HG03432 (cell line): ENCODE results near the gene MT1M.
A peak's percentile ranks its signal among the peaks of the same experiment; 100 is the strongest.
"Not testable (repeated sequence)": the region's sequence is repeated elsewhere in the genome, so short reads cannot be mapped to it uniquely, and the experiment has no call there.

Experiments used
- ATAC-seq: cut with Tn5 transposase; IDR thresholded peaks from one replicate; pipeline ENCODE4 v1.9.1; 2021; ENCODE audit warnings: mild to moderate bottlenecking, moderate library complexity; ENCODE audit not compliant: unreplicated experiment

Gene MT1M

DNA sequence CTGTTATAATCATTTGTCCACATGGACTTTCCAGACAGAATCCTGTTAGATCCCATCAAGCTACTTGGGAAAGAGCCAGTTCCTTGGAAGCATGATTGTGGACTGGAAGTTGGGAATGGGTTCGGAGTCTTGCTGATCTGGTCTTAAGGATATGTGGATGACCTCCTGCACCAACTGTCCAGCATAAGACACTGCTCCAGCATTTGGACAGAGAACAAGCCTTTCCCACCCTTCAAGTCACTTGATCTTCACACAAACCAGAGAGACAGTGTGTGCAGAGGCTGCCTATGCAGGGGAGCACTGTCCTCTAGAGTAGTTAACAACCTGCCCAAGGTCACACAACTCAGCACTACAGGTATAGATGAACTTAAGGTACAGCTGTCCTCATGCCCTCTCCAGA, 13.4 kb downstream of the MT1M start:
- ATAC-seq, result no peak

DNA sequence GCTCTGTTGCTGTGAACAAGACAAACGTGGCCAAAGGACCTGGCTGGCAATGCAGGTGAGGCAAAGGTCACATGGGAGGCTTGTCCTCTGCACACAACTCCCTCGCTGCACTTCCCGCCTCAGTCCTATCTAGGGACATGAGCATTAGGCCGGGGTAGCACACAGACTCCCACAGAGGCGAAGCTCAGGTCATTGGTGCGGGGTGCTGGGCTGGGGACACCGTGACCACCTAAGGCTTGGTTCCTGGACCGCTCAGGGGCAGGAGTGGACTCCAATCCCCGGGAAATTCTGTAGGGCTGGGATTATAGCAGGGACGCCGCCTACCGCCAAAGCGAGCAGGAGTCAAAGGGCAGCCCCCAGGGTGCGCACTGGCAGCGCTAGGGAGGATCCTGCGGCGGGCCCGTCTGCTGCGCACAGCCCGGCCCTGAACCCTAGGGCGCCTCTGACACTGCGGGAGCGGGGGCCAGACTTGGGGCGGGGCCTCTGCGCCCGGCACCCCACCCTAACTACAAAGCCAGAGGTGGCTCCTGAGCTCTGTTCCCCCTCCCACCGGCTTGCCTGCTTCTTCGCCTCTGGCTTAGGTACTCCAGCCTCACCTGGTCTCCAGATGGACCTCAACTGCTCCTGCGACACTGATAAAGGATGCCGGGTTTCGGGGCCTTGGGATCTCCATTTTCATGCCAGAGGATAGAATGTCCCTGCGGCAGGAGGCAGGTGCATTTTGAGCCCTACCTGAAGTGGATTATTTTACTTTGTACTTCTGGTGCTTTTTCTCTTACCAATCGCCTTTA, 15.4 kb downstream of the MT1M start:
- no peak for ATAC-seq

GRCh38 chr16:56649271-56649670, 16.8 kb downstream of the MT1M start:
- no peak for ATAC-seq

GRCh38 chr16:56649820-56650219, 17.4 kb downstream of the MT1M start:
- no peak for ATAC-seq

- ATAC-seq, result no peak
Measured at GRCh38 chr16:56651586-56651985, 19.1 kb downstream of the MT1M start, which contains the start of gene MT1B. MT1B (plus strand) TSS chr16:56651886; CDS start chr16:56651954, 68 bp downstream.

- ATAC-seq, result no peak
Measured at GRCh38 chr16:56652600-56652999, 20.1 kb downstream of the MT1M start.

GRCh38 chr16:56653218-56653617, 20.8 kb downstream of the MT1M start:
- ATAC-seq, result no peak

DNA sequence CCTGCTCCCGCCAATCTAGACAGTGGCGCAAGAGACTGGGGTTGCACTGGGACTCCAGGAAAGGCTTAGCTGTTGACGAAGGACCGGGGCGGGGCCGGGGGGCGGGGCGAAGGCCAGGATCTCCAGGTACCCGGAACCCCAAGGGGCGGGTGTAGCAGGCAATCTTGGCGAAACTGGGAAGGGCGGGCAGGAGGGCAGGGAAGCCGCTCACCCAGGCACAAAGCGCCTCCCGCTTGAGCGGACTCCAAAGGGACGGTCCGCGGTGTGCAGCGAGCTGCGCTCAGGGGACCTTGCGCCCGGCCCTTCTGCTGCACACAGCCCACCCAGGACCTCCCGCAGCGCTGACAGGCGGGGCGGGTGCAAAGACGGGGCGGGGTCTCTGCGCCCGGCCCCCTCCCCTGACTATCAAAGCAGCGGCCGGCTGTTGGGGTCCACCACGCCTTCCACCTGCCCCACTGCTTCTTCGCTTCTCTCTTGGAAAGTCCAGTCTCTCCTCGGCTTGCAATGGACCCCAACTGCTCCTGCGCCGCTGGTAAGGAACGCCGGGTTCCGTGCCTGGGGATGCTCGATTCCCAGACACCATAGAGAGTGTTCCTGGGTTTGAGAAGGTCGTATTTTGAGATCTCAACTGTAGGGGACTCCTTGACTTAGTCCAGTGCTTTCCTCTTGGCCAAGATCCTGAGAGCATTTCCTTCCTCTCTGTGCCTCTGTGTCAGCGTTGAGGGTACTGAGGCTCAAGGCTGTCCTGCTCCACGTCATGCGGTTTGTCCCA, 25.3 kb downstream of the MT1M start, which contains the start of gene MT1F:
TSS of gene MT1F (plus strand) at position 405 of the 772 bp plus-strand sequence. CDS start at position 505, 100 bp downstream.
- ATAC-seq, result peak; percentile 57

DNA sequence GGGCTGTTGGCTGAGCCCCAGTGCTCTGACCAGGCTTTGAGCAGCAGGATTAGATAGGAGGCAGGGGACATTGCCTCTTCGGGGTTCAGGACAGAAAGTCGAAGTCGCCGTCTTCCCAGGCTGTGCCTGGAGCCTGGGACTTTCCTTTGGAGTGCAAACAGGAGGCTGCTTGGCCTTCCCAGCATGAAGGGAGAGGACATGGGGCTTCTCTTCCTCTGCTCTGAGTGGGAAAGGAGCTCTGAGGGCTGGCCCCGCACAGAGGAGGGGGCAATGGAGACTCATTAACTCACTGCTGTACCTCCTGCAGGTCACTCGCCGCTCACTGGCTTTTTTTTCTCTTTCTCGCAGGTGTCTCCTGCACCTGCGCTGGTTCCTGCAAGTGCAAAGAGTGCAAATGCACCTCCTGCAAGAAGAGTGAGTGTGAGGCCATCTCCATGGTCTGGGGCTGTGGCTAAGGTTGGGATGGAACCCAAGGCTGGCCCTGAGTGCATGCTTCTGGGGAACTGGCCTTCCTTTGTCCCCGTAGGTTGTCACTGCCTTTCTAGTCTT, 25.9 kb downstream of the MT1M start:
- no peak for ATAC-seq

DNA sequence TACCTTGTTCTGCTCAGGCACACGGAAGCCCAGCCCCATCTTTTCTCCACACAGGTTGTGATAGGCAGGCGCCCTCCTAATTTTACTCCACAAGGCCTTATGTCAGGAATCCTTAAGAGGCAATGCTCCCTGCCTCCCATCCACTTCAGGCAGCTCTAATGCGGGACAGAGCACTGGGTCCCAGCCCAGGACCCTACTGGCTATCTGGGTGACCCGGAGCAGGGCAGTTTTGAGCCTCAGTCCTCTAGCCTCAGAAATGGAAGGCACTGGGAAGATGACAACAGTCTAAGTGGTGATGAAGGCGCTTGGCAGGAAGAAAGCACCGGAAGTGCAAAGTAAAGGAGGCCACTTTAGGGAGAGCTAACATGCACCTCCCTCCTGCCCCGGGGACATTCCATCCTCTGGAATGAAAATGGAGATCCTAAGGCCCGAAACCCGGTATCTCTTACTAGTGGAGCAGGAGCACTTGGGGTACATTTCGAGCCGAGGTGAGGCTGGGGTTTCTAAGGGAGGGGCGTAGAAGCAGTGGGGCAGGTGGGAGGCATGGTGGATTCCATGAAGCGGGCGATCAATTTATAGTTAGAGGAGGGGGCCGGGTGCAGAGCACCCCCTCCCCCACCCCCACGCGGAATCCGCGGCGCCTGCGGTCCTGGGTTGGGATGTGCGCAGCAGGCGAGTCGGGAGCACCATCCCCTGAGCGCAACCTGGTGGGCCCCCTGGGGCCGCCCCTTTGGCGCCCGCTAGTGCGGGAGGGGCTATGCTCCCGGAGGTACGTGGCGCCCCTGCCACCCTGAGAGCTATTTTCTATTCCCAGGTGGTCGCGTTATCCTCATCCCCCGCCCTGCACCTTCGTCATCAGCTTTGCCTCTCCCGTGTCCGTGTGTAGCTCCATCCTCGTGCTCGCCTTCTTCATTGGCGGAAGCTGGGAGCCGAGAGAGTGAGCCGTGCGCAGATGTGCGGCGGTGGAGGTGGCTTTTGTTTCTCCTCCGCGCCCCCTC, 30.2 kb downstream of the MT1M start:
- ATAC-seq, result no peak

DNA sequence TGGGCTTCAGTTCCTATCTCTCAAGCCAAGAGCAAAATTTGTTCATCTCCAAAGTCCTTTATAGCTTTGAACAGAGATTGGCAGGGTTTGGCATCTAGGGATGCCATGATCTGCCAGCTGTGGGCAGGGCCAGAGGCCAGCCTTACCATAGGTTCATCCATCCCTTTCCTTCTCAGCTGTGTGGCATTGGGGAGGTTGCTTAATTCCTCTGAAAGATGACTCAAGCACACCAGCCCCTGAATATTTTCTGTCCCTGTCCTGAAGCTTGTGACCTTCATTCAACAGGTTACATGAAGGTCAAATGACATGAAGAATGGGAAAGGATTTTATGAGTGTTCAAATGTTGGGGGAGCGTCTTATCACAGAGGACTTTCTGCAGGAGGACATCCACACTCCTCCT, 32.0 kb downstream of the MT1M start:
- no peak for ATAC-seq

GRCh38 chr16:56665286-56666261, 33.1 kb downstream of the MT1M start:
- ATAC-seq, result not testable (repeated sequence)

GRCh38 chr16:56667581-56668571, 35.4 kb downstream of the MT1M start, which contains the start of gene MT1G:
MT1G (minus strand) TSS chr16:56668065; CDS start chr16:56667993, 72 bp downstream.
- no peak for ATAC-seq

GRCh38 chr16:56669005-56669839, 36.8 kb downstream of the MT1M start, which contains the start of gene MT1H:
MT1H (plus strand) TSS chr16:56669814; CDS start chr16:56669885, 71 bp downstream.
- ATAC-seq, result no peak

GRCh38 chr16:56669840-56670619, 37.6 kb downstream of the MT1M start:
- no peak for ATAC-seq

- ATAC-seq, result no peak
Measured at GRCh38 chr16:56670620-56670934, 38.1 kb downstream of the MT1M start.
